CD8-positive, alpha-beta memory T cell (primary cell): ENCODE results near the gene FOS. TPM values are rescaled to one million over a fixed set of nuclear protein-coding genes. Genes with fewer than 3 reads are reported as not detected.

Experiments
- CTCF ChIA-PET: fragments of 350-600 bp; sonication (Branson Sonifier 250); formaldehyde crosslinking; loops from one replicate; lab custom pipeline; 2021; ENCODE audit warnings: antibody characterized with exemption; lab: Charles Lee
- POLR2A ChIA-PET: fragments of 350-600 bp; sonication (Branson Sonifier 250); formaldehyde crosslinking; loops from one replicate; lab custom pipeline; 2021; ENCODE audit warnings: antibody characterized with exemption; lab: Charles Lee
- DNase-seq, 5 donors: peaks; one replicate each; pipeline versions ENCODE4 v3.0.0 to v3.0.0-alpha.2; 2020 to 2022; ENCODE audit warnings: mixed read lengths in 1 of 5
- H3K27ac ChIP-seq: one replicate; pipeline ENCODE4 v1.7.0; 2013; ENCODE audit warnings: low read depth, mild to moderate bottlenecking, low read length, moderate library complexity
- H3K27me3 ChIP-seq: 2 replicates; pipeline ENCODE4 v1.7.0; 2013; ENCODE audit warnings: low read length, mild to moderate bottlenecking; ENCODE audit not compliant: insufficient read depth, poor library complexity, severe bottlenecking
- H3K36me3 ChIP-seq: 2 replicates; pipeline ENCODE4 v1.7.0; 2013; ENCODE audit warnings: mild to moderate bottlenecking, low read length, moderate library complexity; ENCODE audit not compliant: insufficient read depth
- H3K4me1 ChIP-seq: 2 replicates; pipeline ENCODE4 v1.7.0; 2013; ENCODE audit warnings: mild to moderate bottlenecking, low read length, moderate library complexity; ENCODE audit not compliant: insufficient read depth
- H3K4me3 ChIP-seq: 2 replicates; pipeline ENCODE4 v1.7.0; 2013; ENCODE audit warnings: mild to moderate bottlenecking, low read length
- H3K9me3 ChIP-seq: 2 replicates; pipeline ENCODE4 v1.7.0; 2013; ENCODE audit warnings: mild to moderate bottlenecking, low read length
- H3K27ac Mint-ChIP-seq, 8 donors: one replicate each; pipeline ENCODE4 v1.8.0; 2020 to 2021; ENCODE audit warnings: mixed read lengths in 8 of 8, mild to moderate bottlenecking in 6 of 8, inconsistent platforms in 3 of 8, moderate library complexity in 3 of 8
- H3K27me3 Mint-ChIP-seq, 2 donors: one replicate each; pipeline ENCODE4 v1.8.0; 2020 to 2021; ENCODE audit warnings: mixed read lengths in 2 of 2, mild to moderate bottlenecking in 1 of 2, moderate library complexity in 1 of 2
- H3K36me3 Mint-ChIP-seq, 3 donors: one replicate each; pipeline ENCODE4 v1.8.0; 2020 to 2021; ENCODE audit warnings: mixed read lengths in 3 of 3, inconsistent platforms in 1 of 3, mild to moderate bottlenecking in 1 of 3
- H3K4me1 Mint-ChIP-seq, 3 donors: one replicate each; pipeline ENCODE4 v1.8.0; 2020 to 2021; ENCODE audit warnings: mixed read lengths in 3 of 3, inconsistent platforms in 1 of 3, mild to moderate bottlenecking in 1 of 3
- H3K4me3 Mint-ChIP-seq, 7 donors: one replicate each; pipeline ENCODE4 v1.8.0; 2020 to 2021; ENCODE audit warnings: mixed read lengths in 7 of 7, mild to moderate bottlenecking in 6 of 7, moderate library complexity in 4 of 7, inconsistent platforms in 2 of 7
- H3K9me3 Mint-ChIP-seq, 5 donors: one replicate each; pipeline ENCODE4 v1.8.0; 2020 to 2022; ENCODE audit warnings: mixed read lengths in 5 of 5, mild to moderate bottlenecking in 3 of 5, moderate library complexity in 2 of 5, inconsistent platforms in 1 of 5
- polyA plus RNA-seq: library from polyadenylated mRNA; unstranded; fragments of 300-500 nt; fragmentation: Illumina TruSeq; gene quantifications from one replicate; pipeline ENCODE4 v1.2.3, GENCODE V29; 2021
- total RNA-seq, 2 experiments: library from RNA; stranded (reverse); gene quantifications; one replicate each; pipeline ENCODE4 v1.2.3, GENCODE V29; 2021

Gene FOS
- total and polyA plus RNA-seq, 3 experiments from 2014 or later = 15.2 to 768 (median 16.8) TPM

GRCh38 chr14:75252254-75252837, 26.3 kb upstream of the FOS start:
- peaks cover 0 to 5% of the 10 kb centered on the region in 2 donors for H3K27me3 Mint-ChIP-seq
- Histone ChIP-seq H3K36me3 (no peaks in the 10 kb centered on the region), H3K27ac (no peak overlapping the region), H3K27me3 (no peaks in the 10 kb centered on the region), H3K9me3 (no peaks in the 10 kb centered on the region), H3K4me3 (no peak overlapping the region), H3K4me1 (peaks cover 43% of the 10 kb centered on the region)
- ChIA-PET CTCF (no interaction called here), POLR2A (no interaction called here)
- no peaks in the 10 kb centered on the region for H3K36me3 Mint-ChIP-seq
- peaks cover 39 to 51% (median 48%) of the 10 kb centered on the region in 3 donors for H3K4me1 Mint-ChIP-seq
- H3K4me3 Mint-ChIP-seq = peak overlapping the region in 2 of 7 donors; percentile 26 to 37
- H3K9me3 Mint-ChIP-seq = no peaks in the 10 kb centered on the region
- H3K27ac Mint-ChIP-seq = peak overlapping the region in 6 of 8 donors; percentile 17 to 83 (median 70)
- DNase-seq = no peak

DNA sequence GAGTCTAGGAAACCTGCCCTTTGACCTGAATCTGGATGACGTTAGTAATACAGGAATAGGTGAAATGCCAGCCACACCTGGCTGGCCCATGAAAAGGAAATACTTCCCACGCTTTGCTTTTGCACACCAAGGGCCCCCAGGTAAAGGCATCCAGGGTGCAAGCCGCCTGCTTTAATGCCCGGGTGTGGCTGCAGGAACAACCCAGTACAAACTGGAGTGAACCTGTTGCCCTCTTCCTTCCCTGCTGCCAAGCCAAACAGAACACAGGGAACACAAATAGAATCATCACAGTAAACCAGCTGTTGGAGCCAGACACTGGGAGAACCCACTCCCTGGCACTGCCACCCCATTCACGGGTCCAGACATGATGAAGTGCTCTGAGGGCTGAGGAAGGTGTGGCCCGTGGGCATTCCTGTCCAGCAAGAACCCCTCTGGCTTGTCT, 24.2 kb upstream of the FOS start:
- POLR2A ChIA-PET = interaction anchor here (0.7 kb wide), 1 partner anchor 11 kb away, joined by 4 read pairs; no protein-coding TSS in a partner anchor
- CTCF ChIA-PET = no interaction called here
- DNase-seq = no peak
- Histone ChIP-seq H3K36me3 (no peaks in the 10 kb centered on the region), H3K27ac (no peak overlapping the region), H3K4me3 (no peak overlapping the region), H3K27me3 (no peaks in the 10 kb centered on the region), H3K9me3 (no peaks in the 10 kb centered on the region), H3K4me1 (peaks cover 33% of the 10 kb centered on the region)
- peak overlapping the region in 6 of 8 donors; percentile 17 to 87 (median 66) for H3K27ac Mint-ChIP-seq
- H3K27me3 Mint-ChIP-seq = peaks cover 5 to 7% of the 10 kb centered on the region in 2 donors
- H3K9me3 Mint-ChIP-seq = no peaks in the 10 kb centered on the region
- no peaks in the 10 kb centered on the region for H3K36me3 Mint-ChIP-seq
- H3K4me3 Mint-ChIP-seq = no peak overlapping the region
- H3K4me1 Mint-ChIP-seq = peaks cover 33 to 47% (median 42%) of the 10 kb centered on the region in 3 donors

DNA sequence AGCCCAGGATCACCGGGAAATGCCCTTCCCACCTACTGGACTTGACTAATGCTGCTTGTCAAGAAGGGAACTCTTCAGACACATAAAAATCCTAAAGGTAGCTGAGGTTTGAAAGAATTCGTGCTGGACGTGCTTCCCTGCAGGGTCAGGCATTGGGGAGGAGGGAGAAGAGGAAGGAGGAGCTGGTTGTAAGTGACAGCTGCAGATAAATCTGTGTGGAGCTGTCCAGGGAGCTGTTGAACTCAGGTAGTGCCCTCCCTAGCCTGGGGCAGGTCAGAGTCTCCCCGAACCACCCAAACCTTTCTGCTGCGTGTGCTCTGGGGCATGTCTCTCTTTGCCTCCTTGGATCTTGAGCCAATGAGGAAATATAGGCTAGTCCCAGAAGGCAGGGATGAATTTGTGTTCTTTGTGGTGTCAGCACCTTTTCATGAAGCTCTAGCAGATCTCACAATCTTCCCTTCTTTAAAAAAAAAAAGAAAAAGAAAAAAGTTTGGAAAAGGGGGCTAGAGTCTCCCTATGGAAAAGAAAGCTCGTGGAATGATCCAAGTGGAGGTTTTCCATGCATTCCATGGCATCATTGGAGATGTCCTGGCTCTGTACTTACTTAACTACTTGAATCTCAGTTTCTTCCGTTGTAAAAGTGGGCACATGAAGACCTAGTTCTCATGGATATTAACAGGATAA, 23.6 kb upstream of the FOS start:
- peaks cover 35% of the 10 kb centered on the region for H3K4me1 ChIP-seq
- H3K4me3 Mint-ChIP-seq = no peak overlapping the region
- CTCF ChIA-PET = interaction anchor here (0.9 kb wide), 1 partner anchor 12 kb away, joined by 3 read pairs; no protein-coding TSS in a partner anchor
- H3K9me3 ChIP-seq = no peaks in the 10 kb centered on the region
- no peaks in the 10 kb centered on the region for H3K27me3 ChIP-seq
- no peak overlapping the region for H3K4me3 ChIP-seq
- DNase-seq = no peak
- no peaks in the 10 kb centered on the region for H3K36me3 ChIP-seq
- H3K4me1 Mint-ChIP-seq = peaks cover 33 to 47% (median 42%) of the 10 kb centered on the region in 3 donors
- H3K27ac Mint-ChIP-seq = peak overlapping the region in 7 of 8 donors; percentile 29 to 87 (median 66)
- H3K27me3 Mint-ChIP-seq = peaks cover 5 to 8% of the 10 kb centered on the region in 2 donors
- H3K27ac ChIP-seq = no peak overlapping the region
- no peaks in the 10 kb centered on the region for H3K9me3 Mint-ChIP-seq
- POLR2A ChIA-PET = no interaction called here
- H3K36me3 Mint-ChIP-seq = no peaks in the 10 kb centered on the region

DNA sequence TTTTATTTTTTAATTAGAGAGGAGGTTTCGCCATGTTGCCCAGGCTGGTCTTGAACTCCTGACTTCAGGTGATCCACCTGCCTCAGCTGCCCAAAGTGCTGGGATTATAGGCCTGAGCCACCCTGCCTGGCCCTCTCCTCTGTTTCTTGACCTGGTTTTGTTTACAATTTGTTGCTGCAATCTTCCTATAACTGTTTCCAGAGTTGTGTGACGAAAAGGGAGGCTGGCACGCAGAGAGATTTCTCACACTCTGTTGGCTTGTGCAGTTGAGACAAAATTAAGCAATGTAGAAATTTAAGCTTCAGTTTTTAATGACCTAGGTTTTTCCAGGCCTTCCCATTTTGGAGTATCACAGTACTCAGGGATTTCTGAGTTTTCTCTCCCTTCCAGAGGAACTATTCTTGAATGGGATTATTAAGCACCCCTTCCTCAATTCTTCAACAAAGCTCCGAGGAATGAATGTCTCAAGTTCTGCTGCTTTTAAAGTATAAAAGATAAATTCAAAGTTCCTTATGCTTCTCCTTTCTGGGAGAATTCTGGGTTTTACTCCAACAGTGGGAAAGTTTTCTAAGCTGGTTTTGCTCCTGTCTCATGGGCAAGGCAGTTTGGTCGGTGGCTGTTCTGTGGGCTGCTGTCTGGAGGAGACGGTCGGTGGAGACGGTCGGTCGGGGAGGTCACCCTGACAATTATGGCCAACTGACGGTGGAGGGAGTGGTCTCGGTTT, 20.4 kb upstream of the FOS start:
- Histone ChIP-seq H3K4me3 (peak overlapping the region; percentile 56), H3K27ac (peak overlapping the region; percentile 99), H3K27me3 (no peaks in the 10 kb centered on the region), H3K9me3 (no peaks in the 10 kb centered on the region), H3K36me3 (no peaks in the 10 kb centered on the region), H3K4me1 (peaks cover 24% of the 10 kb centered on the region)
- H3K4me3 Mint-ChIP-seq = peak overlapping the region; percentile 77 to 95 (median 83)
- DNase-seq = no peak
- H3K4me1 Mint-ChIP-seq = peaks cover 22 to 35% (median 31%) of the 10 kb centered on the region in 3 donors
- POLR2A ChIA-PET = interaction anchor here (0.8 to 2.9 kb wide), 9 partner anchors 8 to 132 kb away, joined by 3 to 19 read pairs (median 10); partner anchors contain the start of genes FOS, NEK9 and TMED10
- H3K36me3 Mint-ChIP-seq = no peaks in the 10 kb centered on the region
- CTCF ChIA-PET = interaction anchor here (0.8 to 2.5 kb wide), 10 partner anchors 8 to 256 kb away, joined by 3 to 15 read pairs (median 4); no protein-coding TSS in a partner anchor
- peak overlapping the region; percentile 99 to 100 (median 99) for H3K27ac Mint-ChIP-seq
- peaks cover 5 to 8% of the 10 kb centered on the region in 2 donors for H3K27me3 Mint-ChIP-seq
- H3K9me3 Mint-ChIP-seq = no peaks in the 10 kb centered on the region

GRCh38 chr14:75258803-75259509, 19.7 kb upstream of the FOS start:
- Histone ChIP-seq H3K27ac (peak overlapping the region; percentile 99), H3K4me1 (peaks cover 24% of the 10 kb centered on the region), H3K27me3 (no peaks in the 10 kb centered on the region), H3K4me3 (peak overlapping the region; percentile 75), H3K36me3 (no peaks in the 10 kb centered on the region), H3K9me3 (no peaks in the 10 kb centered on the region)
- POLR2A ChIA-PET = interaction anchor here (0.6 to 2.9 kb wide), 12 partner anchors 9 to 132 kb away, joined by 3 to 19 read pairs (median 4); partner anchors contain the start of genes FOS, NEK9 and TMED10
- peaks cover 22 to 35% (median 31%) of the 10 kb centered on the region in 3 donors for H3K4me1 Mint-ChIP-seq
- H3K27ac Mint-ChIP-seq = peak overlapping the region; percentile 99 to 100 (median 99)
- peaks cover 5 to 8% of the 10 kb centered on the region in 2 donors for H3K27me3 Mint-ChIP-seq
- DNase-seq = peak; percentile 100
- H3K4me3 Mint-ChIP-seq = peak overlapping the region; percentile 77 to 95 (median 89)
- no peaks in the 10 kb centered on the region for H3K36me3 Mint-ChIP-seq
- CTCF ChIA-PET = interaction anchor here (0.9 to 2.5 kb wide), 8 partner anchors 8 to 255 kb away, joined by 3 to 15 read pairs (median 4); no protein-coding TSS in a partner anchor
- H3K9me3 Mint-ChIP-seq = no peaks in the 10 kb centered on the region

- H3K4me3 ChIP-seq = peak overlapping the region; percentile 75
- Mint-ChIP-seq H3K27ac (peak overlapping the region; percentile 99 to 100 (median 99)), H3K9me3 (no peaks in the 10 kb centered on the region), H3K4me3 (peak overlapping the region; percentile 77 to 95 (median 89)), H3K27me3 (peaks cover 5 to 8% of the 10 kb centered on the region in 2 donors), H3K4me1 (peaks cover 22 to 35% (median 31%) of the 10 kb centered on the region in 3 donors), H3K36me3 (no peaks in the 10 kb centered on the region)
- no peak for DNase-seq
- no peaks in the 10 kb centered on the region for H3K36me3 ChIP-seq
- H3K9me3 ChIP-seq = no peaks in the 10 kb centered on the region
- ChIA-PET CTCF (interaction anchor here (1.0 to 2.5 kb wide), 6 partner anchors 12 to 36 kb away, joined by 3 to 15 read pairs (median 6); no protein-coding TSS in a partner anchor), POLR2A (interaction anchor here (0.6 to 2.9 kb wide), 9 partner anchors 10 to 133 kb away, joined by 3 to 19 read pairs (median 10); partner anchors contain the start of genes NEK9 and TMED10)
- no peaks in the 10 kb centered on the region for H3K27me3 ChIP-seq
- peak overlapping the region; percentile 99 for H3K27ac ChIP-seq
- peaks cover 21% of the 10 kb centered on the region for H3K4me1 ChIP-seq
Measured at GRCh38 chr14:75259510-75259855, 19.1 kb upstream of the FOS start.
